SK-N-SH (cell line): ENCODE measurements around the gene RCAN3. TPM values are rescaled to one million over a fixed set of nuclear protein-coding genes. Genes with fewer than 3 reads are reported as not detected.
A peak's percentile ranks its signal among the peaks of the same experiment; 100 is the strongest.
"Not testable (repeated sequence)": the region's sequence is repeated elsewhere in the genome, so short reads cannot be mapped to it uniquely, and the experiment has no call there.

Experiments
- CTCF ChIA-PET: fragments of 300-600, 350-600 bp; formaldehyde crosslinking; extraction: SDS; loops from one replicate; lab custom pipeline; 2021; lab: Yijun Ruan, JAX
- POLR2A ChIA-PET: fragments of 350-600 bp; sonication (Branson Sonifier 250); formaldehyde crosslinking; extraction: SDS; loops from one replicate; lab custom pipeline; 2020; ENCODE audit warnings: antibody characterized with exemption, inconsistent platforms; lab: Yijun Ruan, JAX
- DNase-seq: peaks from one replicate; pipeline ENCODE4 v3.0.0; 2012
- H2AFZ ChIP-seq: fragments of 200-600 bp; sonication (generic); 2 replicates; pipeline ENCODE4 v1.8.1; 2016; ENCODE audit warnings: antibody characterized with exemption, mild to moderate bottlenecking, low read depth
- H3F3A ChIP-seq: fragments of 200-600 bp; sonication (generic); replicated peaks from 2 replicates; pipeline ENCODE3; 2016; ENCODE audit warnings: antibody characterized with exemption, mild to moderate bottlenecking; ENCODE audit not compliant: insufficient read depth
- H3K27ac ChIP-seq, 2 experiments: fragments of 200-500 bp in 1 of 2; fragments of 200-600 bp in 1 of 2; sonication (Bioruptor generic) in 1 of 2; sonication (generic), shearing (Covaris generic) in 1 of 2; 2 replicates each; pipeline versions ENCODE4 v1.5.1 to v1.6.1; 2014 to 2016; ENCODE audit warnings: low read depth in 2 of 2, inconsistent platforms in 1 of 2, low read length in 1 of 2, mild to moderate bottlenecking in 1 of 2, mixed read lengths in 1 of 2
- H3K27me3 ChIP-seq: fragments of 200-600 bp; sonication (generic), shearing (Covaris generic); 2 replicates; pipeline ENCODE4 v1.6.1; 2016; ENCODE audit warnings: mixed run types; ENCODE audit not compliant: insufficient read depth
- H3K36me3 ChIP-seq, 2 experiments: fragments of 200-500 bp in 1 of 2; fragments of 200-600 bp in 1 of 2; sonication (Bioruptor generic) in 1 of 2; sonication (generic) in 1 of 2; replicated peaks in 1 of 2; 2 replicates each; pipeline versions ENCODE3 to v1.5.1; 2014 to 2016; ENCODE audit warnings: low read length in 1 of 2, mild to moderate bottlenecking in 1 of 2; ENCODE audit not compliant: insufficient read depth in 2 of 2, control insufficient read depth in 1 of 2
- H3K4me1 ChIP-seq, 2 experiments: fragments of 200-500 bp in 1 of 2; fragments of 200-600 bp in 1 of 2; sonication (Bioruptor generic) in 1 of 2; sonication (generic), shearing (Covaris generic) in 1 of 2; 2 replicates each; pipeline versions ENCODE4 v1.5.1 to v1.6.1; 2014 to 2016; ENCODE audit warnings: low read depth in 1 of 2, low read length in 1 of 2, mixed run types in 1 of 2; ENCODE audit not compliant: insufficient read depth in 2 of 2, control insufficient read depth in 1 of 2
- H3K4me2 ChIP-seq: fragments of 200-600 bp; sonication (generic), shearing (Covaris generic); 2 replicates; pipeline ENCODE4 v1.6.1; 2017; ENCODE audit warnings: mixed run types
- H3K4me3 ChIP-seq, 2 experiments: fragments of 200-500 bp in 1 of 2; fragments of 200-600 bp in 1 of 2; sonication (Bioruptor generic) in 1 of 2; sonication (generic), shearing (Covaris generic) in 1 of 2; 2 replicates each; pipeline versions ENCODE4 v1.5.1 to v1.8.1; 2014 to 2016; ENCODE audit warnings: low read depth in 2 of 2, inconsistent platforms in 1 of 2, low read length in 1 of 2, mild to moderate bottlenecking in 1 of 2, mixed read lengths in 1 of 2, moderate library complexity in 1 of 2
- H3K79me2 ChIP-seq: fragments of 200-600 bp; sonication (generic); 2 replicates; pipeline ENCODE4 v1.8.1; 2017; ENCODE audit warnings: mild to moderate bottlenecking; ENCODE audit not compliant: insufficient read depth
- H3K9ac ChIP-seq: fragments of 200-600 bp; sonication (generic); 2 replicates; pipeline ENCODE4 v1.6.1; 2017; ENCODE audit warnings: mixed run types
- H3K9me2 ChIP-seq: fragments of 200-600 bp; sonication (generic); 2 replicates; pipeline ENCODE4 v1.6.1; 2017; ENCODE audit warnings: mixed run types
- H3K9me3 ChIP-seq: fragments of 200-600 bp; sonication (generic); 2 replicates; pipeline ENCODE4 v1.6.1; 2017; ENCODE audit warnings: mixed run types, mild to moderate bottlenecking, moderate library complexity
- H4K20me1 ChIP-seq: fragments of 200-600 bp; sonication (generic); 2 replicates; pipeline ENCODE4 v1.6.1; 2017; ENCODE audit warnings: mild to moderate bottlenecking, mixed run types; ENCODE audit not compliant: insufficient read depth
- ELF1 ChIP-seq: IDR thresholded peaks from 2 replicates; pipeline ENCODE4 v1.4.0; 2012
- EZH2phosphoT487 ChIP-seq: fragments of 200-600 bp; sonication (generic); IDR thresholded peaks from 2 replicates; pipeline ENCODE4 v1.6.1; 2017; ENCODE audit warnings: low read depth, mixed run types, mild to moderate bottlenecking, antibody characterized with exemption, moderate library complexity, borderline replicate concordance
- FOSL2 ChIP-seq: IDR thresholded peaks from 2 replicates; pipeline ENCODE4 v1.4.0; 2012; ENCODE audit warnings: low read depth, mild to moderate bottlenecking, moderate library complexity, borderline replicate concordance
- GATA2 ChIP-seq: sonication (generic); formaldehyde crosslinking; IDR thresholded peaks from 2 replicates; pipeline ENCODE4 v1.5.0; 2020; ENCODE audit warnings: mild to moderate bottlenecking, missing genetic modification reagents
- JUND ChIP-seq: IDR thresholded peaks from 2 replicates; pipeline ENCODE4 v1.4.0; 2012
- MXI1 ChIP-seq: IDR thresholded peaks from 2 replicates; pipeline ENCODE4 v1.6.1; 2012; ENCODE audit warnings: mild to moderate bottlenecking, low read depth, low read length, improper control_type of control experiment
- NRF1 ChIP-seq: IDR thresholded peaks from 2 replicates; pipeline ENCODE4 v1.6.1; 2012; ENCODE audit warnings: low read depth, mild to moderate bottlenecking, low read length
- RAD21 ChIP-seq: IDR thresholded peaks from 2 replicates; pipeline ENCODE4 v1.6.1; 2012; ENCODE audit warnings: mild to moderate bottlenecking, low read length
- RFX5 ChIP-seq: IDR thresholded peaks from 2 replicates; pipeline ENCODE4 v1.6.1; 2012; ENCODE audit warnings: mild to moderate bottlenecking, improper control_type of control experiment, low read length
- SIN3A ChIP-seq: IDR thresholded peaks from 2 replicates; pipeline ENCODE4 v1.6.1; 2012; ENCODE audit warnings: low read depth, mild to moderate bottlenecking, low read length, moderate library complexity, borderline replicate concordance
- YY1 ChIP-seq: IDR thresholded peaks from 2 replicates; pipeline ENCODE4 v1.4.0; 2012; ENCODE audit warnings: low read depth, mild to moderate bottlenecking
- WGBS: methylation state at CpG from one replicate; pipeline ENCODE4 v1.1.6; 2017; ENCODE audit warnings: low lambda C conversion rate; 5-methylcytosine and 5-hydroxymethylcytosine counted together
- polyA plus RNA-seq, 3 experiments: library from polyadenylated mRNA; depleted of rRNA; stranded (reverse); fragments of >200 nt; gene quantifications; 2 replicates each; pipeline ENCODE4 v1.2.3, GENCODE V29; 2012
- TF ChIP-seq, protein P1 (sequence below): IDR thresholded peaks from 2 replicates; pipeline ENCODE4 v1.4.0; 2012; ENCODE audit warnings: low read depth
- TF ChIP-seq, protein P2 (sequence below): IDR thresholded peaks from 2 replicates; pipeline ENCODE4 v1.6.1; 2012; ENCODE audit warnings: mild to moderate bottlenecking, low read depth, low read length, moderate library complexity
- TF ChIP-seq, protein P3 (sequence below): IDR thresholded peaks from 2 replicates; pipeline ENCODE4 v1.4.0; 2012; ENCODE audit warnings: low read depth, borderline replicate concordance

RCAN3 gene
- polyA plus RNA-seq, 1 of the 3 experiments (the other 2 are of a cell fraction), result 4.8 TPM

DNA sequence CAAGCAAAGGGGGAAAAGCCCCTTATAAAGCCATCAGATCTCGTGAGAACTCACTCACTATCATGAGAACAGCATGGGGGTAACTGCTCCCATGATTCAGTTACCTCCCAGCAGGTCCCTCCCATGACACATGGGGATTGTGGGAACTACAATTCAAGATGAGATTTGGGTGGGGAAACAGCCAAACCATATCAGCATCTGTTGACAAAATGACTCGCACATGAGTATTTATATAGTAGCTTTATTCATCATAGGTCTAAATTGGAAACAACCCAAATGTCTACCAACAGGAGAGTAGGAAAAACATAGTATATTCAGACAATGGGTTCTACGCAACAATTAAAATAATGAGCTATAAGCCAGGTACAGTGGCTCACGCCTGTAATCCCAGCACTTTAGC is 40.5 kb upstream of the RCAN3 start:
- not testable (repeated sequence) for H4K20me1 ChIP-seq, H3K9me2 ChIP-seq
- WGBS, result 85% methylated on average over 4 of the region's 4 CpGs
- TF ChIP-seq FOSL2, result 0 out of 2 replicates have a peak, but pooled peaks have one; percentile 15
- TF ChIP-seq, all 33 proteins: peak for 1; not testable (repeated sequence) for 32
- H3K4me2 ChIP-seq, DNase-seq, H3F3A ChIP-seq, H3K79me2 ChIP-seq, H3K9ac ChIP-seq, H3K9me3 ChIP-seq, POLR2A ChIA-PET, H3K4me3 ChIP-seq, CTCF ChIA-PET, H3K27me3 ChIP-seq, H3K27ac ChIP-seq, H2AFZ ChIP-seq: not testable (repeated sequence)
- Histone ChIP-seq H3K36me3 (peaks cover 7 to 13% of the 10 kb centered on the region in 2 experiments), H3K4me1 (peaks cover 0 to 12% of the 10 kb centered on the region in 2 experiments; a peak in 1 of 4 replicates)

DNA sequence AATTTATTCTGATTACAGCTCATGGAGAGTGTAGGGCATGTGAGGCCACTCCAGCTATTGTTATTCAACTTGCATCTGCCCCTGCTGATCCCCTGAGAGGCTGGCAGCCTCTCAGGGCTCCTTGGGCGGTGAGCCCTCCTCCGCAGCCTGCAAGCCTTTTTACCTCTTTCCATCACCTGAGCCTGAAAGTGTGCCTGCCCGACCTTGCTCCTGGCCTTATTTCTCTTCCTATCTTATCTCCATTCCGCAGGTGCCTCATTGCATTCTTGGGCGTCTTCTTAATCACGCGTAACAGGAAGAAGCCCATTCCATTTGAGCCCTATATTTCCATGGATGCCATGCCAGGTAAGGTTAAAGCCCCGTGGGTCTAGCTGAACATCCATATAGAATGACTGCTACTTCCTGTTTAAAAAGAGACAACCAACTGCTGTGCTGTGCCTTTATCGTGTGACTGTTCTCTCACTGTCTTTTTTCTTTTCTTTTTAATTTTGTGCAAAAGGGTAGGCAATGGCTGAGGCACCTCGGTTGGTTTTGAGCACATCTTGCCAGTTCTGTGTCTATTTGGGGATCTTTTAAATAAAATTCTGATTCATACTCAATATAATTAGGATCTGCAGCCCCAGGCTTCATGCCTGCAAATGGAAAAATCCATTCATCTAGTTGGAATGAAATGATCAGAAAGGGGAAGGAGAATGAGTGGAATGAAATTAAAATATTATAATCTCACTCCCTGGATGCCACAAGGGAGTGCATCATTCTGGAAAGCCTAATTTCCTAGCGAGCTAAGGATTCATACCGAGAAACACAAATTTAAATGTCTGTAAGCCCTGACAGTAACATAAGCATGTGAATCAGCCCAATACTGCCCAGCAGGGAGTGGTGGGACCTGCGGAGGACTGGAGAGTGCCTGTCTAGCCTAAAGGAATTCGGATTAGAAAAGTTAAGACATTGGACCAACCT is 38.6 kb upstream of the RCAN3 start:
- no peaks in the 10 kb centered on the region for H3K27me3 ChIP-seq
- H3K36me3 ChIP-seq, result peaks cover 2 to 13% of the 10 kb centered on the region in 2 experiments
- H3F3A ChIP-seq, result no peaks in the 10 kb centered on the region
- no peaks in the 10 kb centered on the region for H4K20me1 ChIP-seq
- WGBS, result 77% methylated on average over 14 of the region's 14 CpGs
- TF ChIP-seq ELF1 (no peak), NRF1 (no peak), FOSL2 (peak; percentile 38; the same call in 1 of the 2 replicates)
- TF ChIP-seq, protein P1, sequence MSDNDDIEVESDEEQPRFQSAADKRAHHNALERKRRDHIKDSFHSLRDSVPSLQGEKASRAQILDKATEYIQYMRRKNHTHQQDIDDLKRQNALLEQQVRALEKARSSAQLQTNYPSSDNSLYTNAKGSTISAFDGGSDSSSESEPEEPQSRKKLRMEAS, result no peak
- H3K4me2 ChIP-seq, result peak overlapping the region; percentile 19; the same call in 1 of the 2 replicates
- H3K4me3 ChIP-seq, result no peak overlapping the region
- H3K27ac ChIP-seq, result peak overlapping the region in 1 of 2 experiments; percentile 32; a peak in 2 of 4 replicates
- no peaks in the 10 kb centered on the region for H3K9me3 ChIP-seq
- ChIA-PET CTCF (interaction anchor here (0.6 to 0.8 kb wide), 2 partner anchors 71 to 467 kb away, joined by 3 read pairs; no protein-coding TSS in a partner anchor), POLR2A (no interaction called here)
- H3K9me2 ChIP-seq, result no peaks in the 10 kb centered on the region
- no peak for DNase-seq
- H3K4me1 ChIP-seq, result peaks cover 0 to 12% of the 10 kb centered on the region in 2 experiments; a peak in 1 of 4 replicates
- no peak overlapping the region for H2AFZ ChIP-seq
- no peaks in the 10 kb centered on the region for H3K79me2 ChIP-seq
- H3K9ac ChIP-seq, result no peak overlapping the region

DNA sequence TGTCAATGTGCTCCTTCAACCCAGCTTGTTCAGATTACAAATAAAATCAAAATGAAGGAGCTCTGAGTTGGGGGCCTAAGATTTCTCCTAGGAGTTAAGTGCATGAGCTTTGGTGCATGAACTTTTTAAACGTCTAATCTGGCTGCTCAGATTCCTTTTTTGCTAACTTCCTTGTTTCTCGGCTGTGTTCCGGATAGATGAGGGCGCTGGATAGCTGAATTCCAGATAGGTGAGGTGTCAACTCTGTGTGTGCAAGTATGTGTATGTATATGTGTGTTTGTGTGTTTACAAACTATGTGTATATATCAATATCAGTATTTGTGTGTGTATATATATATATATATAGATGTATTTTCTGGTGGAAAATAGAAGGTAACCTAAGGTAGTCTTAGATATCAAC is 37.5 kb upstream of the RCAN3 start:
- no peaks in the 10 kb centered on the region for H3K9me2 ChIP-seq
- CTCF ChIA-PET, result interaction anchor here (0.8 to 1.1 kb wide), 2 partner anchors 50 to 72 kb away, joined by 3 read pairs; partner anchors contain the start of gene NIPAL3
- H3K27me3 ChIP-seq, result no peaks in the 10 kb centered on the region
- no peaks in the 10 kb centered on the region for H3F3A ChIP-seq
- POLR2A ChIA-PET, result no interaction called here
- H3K27ac ChIP-seq, result no peak overlapping the region
- no peaks in the 10 kb centered on the region for H3K79me2 ChIP-seq
- DNase-seq, result no peak
- H3K4me3 ChIP-seq, result no peak overlapping the region
- H3K4me1 ChIP-seq, result peaks cover 0 to 12% of the 10 kb centered on the region in 2 experiments; a peak in 1 of 4 replicates
- WGBS, result 82% methylated on average over 4 of the region's 4 CpGs
- H2AFZ ChIP-seq, result no peak overlapping the region
- no peaks in the 10 kb centered on the region for H3K9me3 ChIP-seq
- no peaks in the 10 kb centered on the region for H4K20me1 ChIP-seq
- no peak overlapping the region for H3K9ac ChIP-seq
- no peak overlapping the region for H3K4me2 ChIP-seq
- peaks cover 0 to 9% of the 10 kb centered on the region in 2 experiments for H3K36me3 ChIP-seq
- TF ChIP-seq RAD21 (no peak), YY1 (no peak), RFX5 (no peak), ELF1 (no peak), SIN3A (no peak), GATA2 (no peak), MXI1 (no peak), JUND (no peak), EZH2phosphoT487 (no peak)
- TF ChIP-seq, protein P2, sequence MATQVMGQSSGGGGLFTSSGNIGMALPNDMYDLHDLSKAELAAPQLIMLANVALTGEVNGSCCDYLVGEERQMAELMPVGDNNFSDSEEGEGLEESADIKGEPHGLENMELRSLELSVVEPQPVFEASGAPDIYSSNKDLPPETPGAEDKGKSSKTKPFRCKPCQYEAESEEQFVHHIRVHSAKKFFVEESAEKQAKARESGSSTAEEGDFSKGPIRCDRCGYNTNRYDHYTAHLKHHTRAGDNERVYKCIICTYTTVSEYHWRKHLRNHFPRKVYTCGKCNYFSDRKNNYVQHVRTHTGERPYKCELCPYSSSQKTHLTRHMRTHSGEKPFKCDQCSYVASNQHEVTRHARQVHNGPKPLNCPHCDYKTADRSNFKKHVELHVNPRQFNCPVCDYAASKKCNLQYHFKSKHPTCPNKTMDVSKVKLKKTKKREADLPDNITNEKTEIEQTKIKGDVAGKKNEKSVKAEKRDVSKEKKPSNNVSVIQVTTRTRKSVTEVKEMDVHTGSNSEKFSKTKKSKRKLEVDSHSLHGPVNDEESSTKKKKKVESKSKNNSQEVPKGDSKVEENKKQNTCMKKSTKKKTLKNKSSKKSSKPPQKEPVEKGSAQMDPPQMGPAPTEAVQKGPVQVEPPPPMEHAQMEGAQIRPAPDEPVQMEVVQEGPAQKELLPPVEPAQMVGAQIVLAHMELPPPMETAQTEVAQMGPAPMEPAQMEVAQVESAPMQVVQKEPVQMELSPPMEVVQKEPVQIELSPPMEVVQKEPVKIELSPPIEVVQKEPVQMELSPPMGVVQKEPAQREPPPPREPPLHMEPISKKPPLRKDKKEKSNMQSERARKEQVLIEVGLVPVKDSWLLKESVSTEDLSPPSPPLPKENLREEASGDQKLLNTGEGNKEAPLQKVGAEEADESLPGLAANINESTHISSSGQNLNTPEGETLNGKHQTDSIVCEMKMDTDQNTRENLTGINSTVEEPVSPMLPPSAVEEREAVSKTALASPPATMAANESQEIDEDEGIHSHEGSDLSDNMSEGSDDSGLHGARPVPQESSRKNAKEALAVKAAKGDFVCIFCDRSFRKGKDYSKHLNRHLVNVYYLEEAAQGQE, result no peak
- TF ChIP-seq, protein P3, sequence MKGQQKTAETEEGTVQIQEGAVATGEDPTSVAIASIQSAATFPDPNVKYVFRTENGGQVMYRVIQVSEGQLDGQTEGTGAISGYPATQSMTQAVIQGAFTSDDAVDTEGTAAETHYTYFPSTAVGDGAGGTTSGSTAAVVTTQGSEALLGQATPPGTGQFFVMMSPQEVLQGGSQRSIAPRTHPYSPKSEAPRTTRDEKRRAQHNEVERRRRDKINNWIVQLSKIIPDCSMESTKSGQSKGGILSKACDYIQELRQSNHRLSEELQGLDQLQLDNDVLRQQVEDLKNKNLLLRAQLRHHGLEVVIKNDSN, result no peak
